HCT116 (cell line): Measurements from ENCODE around the gene ZBTB26. TPM values are rescaled to one million over a fixed set of nuclear protein-coding genes. Genes with fewer than 3 reads are reported as not detected.

ENCODE experiments used
- ATAC-seq: fragments of 200-7000 bp; cut with Tn5 transposase; 2 replicates; pipeline ENCODE4 v1.9.1; 2020; ENCODE audit warnings: mild to moderate bottlenecking, moderate library complexity
- BruUV-seq: library from RNA; stranded (reverse); fragments of 400-500 nt; replicated peaks from 2 replicates; lab custom pipeline; 2021; lab: Mats Ljungman, UMichigan
- CTCF ChIA-PET: fragments of 300-600 bp; sonication (Branson Sonifier 250); formaldehyde crosslinking; loops from one replicate; lab custom pipeline; 2021; ENCODE audit warnings: antibody characterized with exemption; lab: Charles Lee
- POLR2A ChIA-PET: fragments of 300-600, 350-600 bp; sonication (Branson Sonifier 250); formaldehyde crosslinking; loops from one replicate; lab custom pipeline; 2021; ENCODE audit warnings: antibody characterized with exemption; lab: Charles Lee
- RAD21 ChIA-PET, 2 experiments: fragments of 300-600 bp; sonication (Branson Sonifier 250); formaldehyde crosslinking; loops; one replicate each; lab custom pipeline; 2023; ENCODE audit warnings: low total read pairs in 2 of 2; ENCODE audit not compliant: uncharacterized antibody in 2 of 2, unreplicated experiment in 2 of 2, low non-redundant PET in 1 of 2; lab: Charles Lee
- DNase-seq: peaks from one replicate; pipeline ENCODE4 v3.0.0-alpha.2; 2010; ENCODE audit warnings: low read depth, low spot score
- H2AFZ ChIP-seq: fragments of 200-600 bp; shearing (Covaris generic), sonication (generic); 2 replicates; pipeline ENCODE4 v1.6.1; 2017; ENCODE audit warnings: low read depth, mixed run types, mixed read lengths, antibody characterized with exemption, low read length; ENCODE audit not compliant: poor library complexity, severe bottlenecking
- H3K27ac ChIP-seq: 2 replicates; pipeline ENCODE4 v1.5.1; 2012; ENCODE audit warnings: low read depth, low read length
- H3K27me3 ChIP-seq: fragments of 200-600 bp; sonication (generic); 2 replicates; pipeline ENCODE4 v1.6.1; 2016; ENCODE audit warnings: mixed run types, low read length, mixed read lengths; ENCODE audit not compliant: insufficient read depth
- H3K36me3 ChIP-seq, 2 experiments: fragments of 200-500 bp in 1 of 2; fragments of 200-600 bp in 1 of 2; sonication (Bioruptor generic) in 1 of 2; sonication (generic) in 1 of 2; 2 replicates each; pipeline versions ENCODE4 v1.5.1 to v1.6.1; 2014 to 2016; ENCODE audit warnings: low read length in 2 of 2, inconsistent platforms in 1 of 2, mixed read lengths in 1 of 2, mixed run types in 1 of 2; ENCODE audit not compliant: insufficient read depth in 2 of 2, control insufficient read depth in 1 of 2
- H3K4me1 ChIP-seq, 2 experiments: fragments of 200-600 bp in 1 of 2; sonication (generic) in 1 of 2; 2 replicates each; pipeline versions ENCODE4 v1.5.1 to v1.6.1; 2012 to 2017; ENCODE audit warnings: low read length in 2 of 2, inconsistent platforms in 1 of 2, mild to moderate bottlenecking in 1 of 2, mixed read lengths in 1 of 2, mixed run types in 1 of 2, moderate library complexity in 1 of 2; ENCODE audit not compliant: insufficient read depth in 2 of 2, control insufficient read depth in 1 of 2
- H3K4me2 ChIP-seq: fragments of 200-600 bp; sonication (generic); 2 replicates; pipeline ENCODE4 v1.6.1; 2017; ENCODE audit warnings: mixed run types, low read length, mixed read lengths
- H3K4me3 ChIP-seq, 2 experiments: fragments of 200-600 bp in 1 of 2; sonication (generic) in 1 of 2; replicated peaks in 1 of 2; 2 replicates each; pipeline ENCODE4 v1.5.1; 2011 to 2016; ENCODE audit warnings: low read length in 2 of 2, control low read depth in 1 of 2, low read depth in 1 of 2, mild to moderate bottlenecking in 1 of 2, mixed read lengths in 1 of 2, mixed run types in 1 of 2
- H3K79me2 ChIP-seq: fragments of 200-600 bp; sonication (generic); 2 replicates; pipeline ENCODE4 v1.6.1; 2017; ENCODE audit warnings: mild to moderate bottlenecking, mixed run types, low read length, moderate library complexity, mixed read lengths; ENCODE audit not compliant: insufficient read depth
- H3K9ac ChIP-seq: fragments of 200-600 bp; sonication (generic); 2 replicates; pipeline ENCODE4 v1.6.1; 2016; ENCODE audit warnings: low read length, mixed read lengths
- H3K9me2 ChIP-seq: fragments of 200-600 bp; sonication (generic), shearing (Covaris generic); 2 replicates; pipeline ENCODE4 v1.6.1; 2017; ENCODE audit warnings: mixed run types, mild to moderate bottlenecking, moderate library complexity; ENCODE audit not compliant: insufficient read depth
- H3K9me3 ChIP-seq, 2 experiments: fragments of 200-500 bp in 1 of 2; fragments of 200-600 bp in 1 of 2; sonication (Bioruptor generic) in 1 of 2; sonication (generic) in 1 of 2; 2 replicates each; pipeline ENCODE4 v1.6.1; 2014 to 2017; ENCODE audit warnings: low read length in 2 of 2, mixed read lengths in 2 of 2, inconsistent platforms in 1 of 2, low read depth in 1 of 2, mild to moderate bottlenecking in 1 of 2, mixed run types in 1 of 2, moderate library complexity in 1 of 2; ENCODE audit not compliant: control insufficient read depth in 1 of 2, insufficient read depth in 1 of 2
- H4K20me1 ChIP-seq: fragments of 200-600 bp; sonication (generic), shearing (Covaris generic); 2 replicates; pipeline ENCODE4 v1.6.1; 2017; ENCODE audit warnings: mixed run types, mild to moderate bottlenecking, moderate library complexity; ENCODE audit not compliant: insufficient read depth
- CEBPB ChIP-seq: IDR thresholded peaks from 2 replicates; pipeline ENCODE4 v1.6.1; 2012; ENCODE audit warnings: low read depth
- EZH2phosphoT487 ChIP-seq: fragments of 200-600 bp; IDR thresholded peaks from 2 replicates; pipeline ENCODE4 v1.6.1; 2018; ENCODE audit warnings: antibody characterized with exemption, borderline replicate concordance
- JUND ChIP-seq: IDR thresholded peaks from 2 replicates; pipeline ENCODE4 v1.6.1; 2012
- MAX ChIP-seq: IDR thresholded peaks from 2 replicates; pipeline ENCODE4 v1.6.1; 2012
- REST ChIP-seq: IDR thresholded peaks from 2 replicates; pipeline ENCODE4 v1.6.1; 2012; ENCODE audit warnings: low read depth
- SIN3A ChIP-seq: IDR thresholded peaks from 2 replicates; pipeline ENCODE4 v1.6.1; 2012; ENCODE audit warnings: low read depth
- TCF7L2 ChIP-seq: IDR thresholded peaks from 2 replicates; pipeline ENCODE4 v1.7.0; 2011; ENCODE audit warnings: borderline replicate concordance, inconsistent platforms; ENCODE audit not compliant: insufficient read depth, insufficient read length; ENCODE audit errors: extremely low read depth
- YY1 ChIP-seq: IDR thresholded peaks from 2 replicates; pipeline ENCODE4 v1.6.1; 2011; ENCODE audit warnings: low read length, low read depth, moderate library complexity, mild to moderate bottlenecking; ENCODE audit not compliant: insufficient replicate concordance; ENCODE audit errors: extremely low read depth
- ZFX ChIP-seq: fragments of 450-650 bp; IDR thresholded peaks from 2 replicates; pipeline ENCODE4 v1.6.1; 2017
- ZNF274 ChIP-seq: fragments of 200-500 bp; sonication (Bioruptor generic); IDR thresholded peaks from 2 replicates; pipeline ENCODE4 v1.6.1; 2014; ENCODE audit warnings: mild to moderate bottlenecking, low read depth, low read length, inconsistent platforms
- intact Hi-C: fragments of 100-400 bp; cut with micrococcal nuclease; formaldehyde crosslinking; loops from 2 replicates; pipeline ENCODE4 v1.10.0; 2022
- total RNA-seq: library from RNA; stranded (reverse); gene quantifications from one replicate; pipeline ENCODE4 v1.2.1, GENCODE V29; 2021; ENCODE audit not compliant: unreplicated experiment
- TF ChIP-seq, protein P1 (sequence below): IDR thresholded peaks from 2 replicates; pipeline ENCODE4 v1.6.1; 2012
- TF ChIP-seq, protein P2 (sequence below): IDR thresholded peaks from 2 replicates; pipeline ENCODE4 v1.6.1; 2011; ENCODE audit warnings: mild to moderate bottlenecking, low read length, moderate library complexity; ENCODE audit not compliant: insufficient replicate concordance; ENCODE audit errors: extremely low read depth

ZBTB26 gene
- total RNA-seq, 1 experiment from 2014 or later = 5.5 TPM

- H3K9ac ChIP-seq = no peak overlapping the region
- H3K79me2 ChIP-seq = no peaks in the 10 kb centered on the region
- ChIA-PET POLR2A (no interaction called here), RAD21 (no interaction called here), CTCF (no interaction called here)
- BruUV-seq = no TSS peak
- H4K20me1 ChIP-seq = no peaks in the 10 kb centered on the region
- no peaks in the 10 kb centered on the region for H3K27me3 ChIP-seq
- H3K4me1 ChIP-seq = no peaks in the 10 kb centered on the region
- intact Hi-C loops = no loop called here
- H3K36me3 ChIP-seq = peaks cover 36 to 48% of the 10 kb centered on the region in 2 experiments
- no peak overlapping the region for H3K4me3 ChIP-seq
- DNase-seq (no peak), ATAC-seq (no peak)
- no peak overlapping the region for H3K4me2 ChIP-seq
- TF ChIP-seq REST = no peak
- no peak for TF ChIP-seq CEBPB
- TF ChIP-seq ZFX = no peak
- no peak overlapping the region for H3K27ac ChIP-seq
- no peak overlapping the region for H2AFZ ChIP-seq
- no peaks in the 10 kb centered on the region for H3K9me2 ChIP-seq
- H3K9me3 ChIP-seq = no peaks in the 10 kb centered on the region
These were observed 48.2 kb downstream of the ZBTB26 start for GRCh38 chr9:122883125-122883524.

DNA sequence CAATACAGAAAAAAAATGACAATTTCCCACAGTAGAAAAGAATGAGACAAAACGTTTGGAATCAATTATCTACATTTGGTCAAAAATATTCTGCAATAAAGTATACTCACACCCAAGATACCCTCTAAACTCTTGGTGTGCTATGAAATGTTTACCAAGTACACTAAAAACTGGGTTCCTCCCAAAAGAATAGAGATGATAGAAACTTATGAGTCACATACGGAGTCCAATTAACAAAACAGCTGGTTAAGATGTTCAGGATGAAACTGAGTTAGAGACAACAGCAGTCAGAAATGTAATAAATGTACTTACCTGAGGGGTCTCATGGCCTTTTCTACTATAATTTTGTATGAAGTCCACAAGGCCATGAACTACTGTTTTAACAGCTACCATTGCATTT lies 51.9 kb downstream of the ZBTB26 start:
- intact Hi-C loops = no loop called here
- Histone ChIP-seq H3K9me2 (no peaks in the 10 kb centered on the region), H3K27ac (no peak overlapping the region), H3K79me2 (no peaks in the 10 kb centered on the region), H3K4me1 (no peaks in the 10 kb centered on the region), H3K9ac (no peak overlapping the region), H3K9me3 (no peaks in the 10 kb centered on the region), H4K20me1 (no peaks in the 10 kb centered on the region), H3K4me2 (no peak overlapping the region), H3K4me3 (no peak overlapping the region), H2AFZ (no peak overlapping the region), H3K36me3 (peaks cover 53 to 67% of the 10 kb centered on the region in 2 experiments), H3K27me3 (no peaks in the 10 kb centered on the region)
- RAD21 ChIA-PET = no interaction called here
- no TSS peak for BruUV-seq
- CTCF ChIA-PET = no interaction called here
- ATAC-seq (no peak), DNase-seq (no peak)
- POLR2A ChIA-PET = no interaction called here
- no peak for TF ChIP-seq JUND
- TF ChIP-seq TCF7L2 = no peak
- TF ChIP-seq, protein P1, sequence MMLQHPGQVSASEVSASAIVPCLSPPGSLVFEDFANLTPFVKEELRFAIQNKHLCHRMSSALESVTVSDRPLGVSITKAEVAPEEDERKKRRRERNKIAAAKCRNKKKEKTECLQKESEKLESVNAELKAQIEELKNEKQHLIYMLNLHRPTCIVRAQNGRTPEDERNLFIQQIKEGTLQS = no peak
- no peak for TF ChIP-seq MAX
- TF ChIP-seq, protein P2, sequence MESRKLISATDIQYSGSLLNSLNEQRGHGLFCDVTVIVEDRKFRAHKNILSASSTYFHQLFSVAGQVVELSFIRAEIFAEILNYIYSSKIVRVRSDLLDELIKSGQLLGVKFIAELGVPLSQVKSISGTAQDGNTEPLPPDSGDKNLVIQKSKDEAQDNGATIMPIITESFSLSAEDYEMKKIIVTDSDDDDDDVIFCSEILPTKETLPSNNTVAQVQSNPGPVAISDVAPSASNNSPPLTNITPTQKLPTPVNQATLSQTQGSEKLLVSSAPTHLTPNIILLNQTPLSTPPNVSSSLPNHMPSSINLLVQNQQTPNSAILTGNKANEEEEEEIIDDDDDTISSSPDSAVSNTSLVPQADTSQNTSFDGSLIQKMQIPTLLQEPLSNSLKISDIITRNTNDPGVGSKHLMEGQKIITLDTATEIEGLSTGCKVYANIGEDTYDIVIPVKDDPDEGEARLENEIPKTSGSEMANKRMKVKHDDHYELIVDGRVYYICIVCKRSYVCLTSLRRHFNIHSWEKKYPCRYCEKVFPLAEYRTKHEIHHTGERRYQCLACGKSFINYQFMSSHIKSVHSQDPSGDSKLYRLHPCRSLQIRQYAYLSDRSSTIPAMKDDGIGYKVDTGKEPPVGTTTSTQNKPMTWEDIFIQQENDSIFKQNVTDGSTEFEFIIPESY = no peak
- TF ChIP-seq YY1 = no peak
- TF ChIP-seq EZH2phosphoT487 = no peak
- no peak for TF ChIP-seq SIN3A
- no peak for TF ChIP-seq ZNF274
